HL-60 (cell line): ENCODE measurements around the gene MBNL1.

Experiments used
- CTCF ChIP-seq: IDR thresholded peaks from one replicate; pipeline ENCODE4 v1.5.1; 2011; ENCODE audit warnings: low read length, control low read depth, inconsistent platforms; ENCODE audit not compliant: insufficient read depth
- GABPA ChIP-seq: IDR thresholded peaks from 2 replicates; pipeline ENCODE4 v1.6.1; 2012; ENCODE audit warnings: low read depth
- POLR2AphosphoS5 ChIP-seq: IDR thresholded peaks from 2 replicates; pipeline ENCODE4 v1.6.1; 2012; ENCODE audit warnings: low read depth
- REST ChIP-seq: IDR thresholded peaks from 2 replicates; pipeline ENCODE4 v1.6.1; 2012; ENCODE audit warnings: low read depth; ENCODE audit not compliant: insufficient replicate concordance
- SPI1 ChIP-seq: IDR thresholded peaks from 2 replicates; pipeline ENCODE4 v1.6.1; 2012; ENCODE audit warnings: low read depth, mild to moderate bottlenecking, borderline replicate concordance

GRCh38 chr3:152226176-152226575 lies 42.6 kb upstream of the MBNL1 start:
- TF ChIP-seq CTCF, result no peak
- TF ChIP-seq POLR2AphosphoS5, result no peak
- TF ChIP-seq GABPA, result no peak
- no peak for TF ChIP-seq REST
- TF ChIP-seq SPI1, result no peak
